Astrocyte (in vitro differentiated cells and primary cell): ENCODE measurements around the gene PLEKHO1.

ENCODE experiments used
- EZH2 ChIP-seq: IDR thresholded peaks from 2 replicates; pipeline ENCODE4 v1.6.1; 2012; ENCODE audit warnings: mild to moderate bottlenecking, low read length, inconsistent platforms; ENCODE audit not compliant: insufficient read depth
- TF ChIP-seq, protein P1 (sequence below): IDR thresholded peaks from 2 replicates; pipeline ENCODE4 v1.5.1; 2011; ENCODE audit warnings: low read depth, mild to moderate bottlenecking, inconsistent platforms, low read length, moderate library complexity; ENCODE audit not compliant: insufficient read depth

DNA sequence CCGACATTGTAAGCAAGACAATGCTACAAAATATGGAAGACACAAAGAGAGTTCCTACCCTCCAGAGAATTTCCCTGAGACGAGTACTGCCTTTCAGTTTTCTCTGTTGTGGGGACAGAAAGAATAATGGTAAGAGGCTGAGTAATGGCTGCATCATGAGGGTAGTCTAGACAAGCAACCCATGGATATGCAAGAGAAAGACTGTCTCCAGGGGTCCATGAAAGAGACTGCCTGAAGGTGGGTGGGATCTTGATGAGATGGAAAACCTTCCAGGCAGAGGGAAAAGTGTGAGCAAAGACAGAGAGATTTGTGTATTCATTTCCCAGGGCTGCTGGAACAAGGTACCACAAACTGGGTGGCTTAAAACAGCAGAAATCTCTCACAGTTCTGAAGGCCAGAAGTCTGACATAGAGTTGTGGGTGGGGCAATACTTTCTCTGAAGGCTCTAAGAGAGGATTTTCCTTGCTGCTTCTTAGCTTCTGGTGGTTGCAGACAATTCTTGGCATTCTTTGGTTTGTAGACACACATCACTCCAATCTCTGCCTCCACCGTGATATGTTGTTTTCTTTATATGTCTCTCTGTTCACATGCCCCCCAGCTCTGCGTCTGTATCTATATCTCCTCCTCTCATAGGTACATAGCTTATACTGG is 44.8 kb downstream of the PLEKHO1 start:
- TF ChIP-seq, protein P1, sequence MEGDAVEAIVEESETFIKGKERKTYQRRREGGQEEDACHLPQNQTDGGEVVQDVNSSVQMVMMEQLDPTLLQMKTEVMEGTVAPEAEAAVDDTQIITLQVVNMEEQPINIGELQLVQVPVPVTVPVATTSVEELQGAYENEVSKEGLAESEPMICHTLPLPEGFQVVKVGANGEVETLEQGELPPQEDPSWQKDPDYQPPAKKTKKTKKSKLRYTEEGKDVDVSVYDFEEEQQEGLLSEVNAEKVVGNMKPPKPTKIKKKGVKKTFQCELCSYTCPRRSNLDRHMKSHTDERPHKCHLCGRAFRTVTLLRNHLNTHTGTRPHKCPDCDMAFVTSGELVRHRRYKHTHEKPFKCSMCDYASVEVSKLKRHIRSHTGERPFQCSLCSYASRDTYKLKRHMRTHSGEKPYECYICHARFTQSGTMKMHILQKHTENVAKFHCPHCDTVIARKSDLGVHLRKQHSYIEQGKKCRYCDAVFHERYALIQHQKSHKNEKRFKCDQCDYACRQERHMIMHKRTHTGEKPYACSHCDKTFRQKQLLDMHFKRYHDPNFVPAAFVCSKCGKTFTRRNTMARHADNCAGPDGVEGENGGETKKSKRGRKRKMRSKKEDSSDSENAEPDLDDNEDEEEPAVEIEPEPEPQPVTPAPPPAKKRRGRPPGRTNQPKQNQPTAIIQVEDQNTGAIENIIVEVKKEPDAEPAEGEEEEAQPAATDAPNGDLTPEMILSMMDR = no peak
- TF ChIP-seq EZH2 = no peak
